Panc1 (cell line): ENCODE results near the gene MEGF9. TPM values are rescaled to one million over a fixed set of nuclear protein-coding genes. Genes with fewer than 3 reads are reported as not detected.

Experiments used
- ATAC-seq: fragments of 200-7000 bp; cut with Tn5 transposase; 2 replicates; pipeline ENCODE4 v1.9.1; 2020; ENCODE audit warnings: mild to moderate bottlenecking, moderate library complexity
- BruUV-seq: library from RNA; stranded (reverse); fragments of 400-500 nt; replicated peaks from 2 replicates; lab custom pipeline; 2021; lab: Mats Ljungman, UMichigan
- CTCF ChIA-PET: fragments of 300-600 bp; sonication (Branson Sonifier 250); formaldehyde crosslinking; loops from one replicate; lab custom pipeline; 2022; ENCODE audit warnings: antibody characterized with exemption; lab: Charles Lee
- POLR2A ChIA-PET: fragments of 300-600 bp; sonication (Branson Sonifier 250); formaldehyde crosslinking; loops from one replicate; lab custom pipeline; 2022; ENCODE audit warnings: antibody characterized with exemption; lab: Charles Lee
- DNase-seq: peaks from one replicate; pipeline ENCODE4 v3.0.0-alpha.2; 2010; ENCODE audit warnings: low read depth, low spot score
- H3K27ac ChIP-seq: 2 replicates; pipeline ENCODE4 v1.5.1; 2011; ENCODE audit warnings: mild to moderate bottlenecking, low read length, inconsistent platforms
- H3K27me3 ChIP-seq: fragments of 200-500 bp; sonication (Bioruptor generic); 2 replicates; pipeline ENCODE4 v1.6.0; 2014; ENCODE audit warnings: low read length, inconsistent platforms; ENCODE audit not compliant: control insufficient read depth, insufficient read depth
- H3K36me3 ChIP-seq: fragments of 200-500 bp; sonication (Bioruptor generic); 2 replicates; pipeline ENCODE4 v1.5.1; 2014; ENCODE audit warnings: inconsistent platforms, mild to moderate bottlenecking, low read length, moderate library complexity; ENCODE audit not compliant: control insufficient read depth, insufficient read depth
- H3K4me1 ChIP-seq: 2 replicates; pipeline ENCODE4 v1.5.1; 2011; ENCODE audit warnings: inconsistent platforms, mild to moderate bottlenecking, low read length, moderate library complexity; ENCODE audit not compliant: control insufficient read depth, insufficient read depth
- H3K4me3 ChIP-seq, 2 experiments: 2 replicates each; pipeline ENCODE4 v1.5.1; 2011 to 2012; ENCODE audit warnings: low read depth in 2 of 2, low read length in 2 of 2, mild to moderate bottlenecking in 2 of 2, inconsistent platforms in 1 of 2, moderate library complexity in 1 of 2
- H3K9me3 ChIP-seq: fragments of 200-500 bp; sonication (Bioruptor generic); 2 replicates; pipeline ENCODE4 v1.5.1; 2014; ENCODE audit warnings: low read depth, mild to moderate bottlenecking, inconsistent platforms, low read length, moderate library complexity; ENCODE audit not compliant: control insufficient read depth, insufficient read depth
- POLR2AphosphoS5 ChIP-seq: IDR thresholded peaks from 2 replicates; pipeline ENCODE4 v1.6.1; 2012; ENCODE audit warnings: mild to moderate bottlenecking, low read depth, low read length, moderate library complexity
- SIN3A ChIP-seq: IDR thresholded peaks from 2 replicates; pipeline ENCODE4 v1.6.1; 2012; ENCODE audit warnings: low read depth, mild to moderate bottlenecking, low read length, moderate library complexity, borderline replicate concordance; ENCODE audit not compliant: insufficient read depth
- TCF7L2 ChIP-seq: IDR thresholded peaks from 2 replicates; pipeline ENCODE4 v1.6.1; 2011; ENCODE audit warnings: mild to moderate bottlenecking, low read depth, low read length, inconsistent platforms
- in situ Hi-C: cut with HindIII; loops from 2 replicates; pipeline ENCODE4 v1.10.0; 2016; ENCODE audit warnings: low sequenced_read_pairs, low pct_unique_long_range_greater_than_20kb
- intact Hi-C: fragments of 100-400 bp; cut with micrococcal nuclease; formaldehyde crosslinking; loops from one replicate; pipeline ENCODE4 v1.10.0; 2022; ENCODE audit not compliant: unreplicated experiment
- total RNA-seq: library from RNA; stranded (reverse); gene quantifications from one replicate; pipeline ENCODE4 v1.2.1, GENCODE V29; 2021; ENCODE audit not compliant: unreplicated experiment
- TF ChIP-seq, protein P1 (sequence below): fragments of 450-650 bp; IDR thresholded peaks from 2 replicates; pipeline ENCODE4 v1.5.1; 2017; ENCODE audit warnings: mild to moderate bottlenecking
- TF ChIP-seq, protein P2 (sequence below), 2 experiments: IDR thresholded peaks; 2 replicates each; pipeline ENCODE4 v1.6.1; 2011 to 2012; ENCODE audit warnings: low read depth in 2 of 2, control low read depth in 1 of 2, low read length in 1 of 2, mild to moderate bottlenecking in 1 of 2, moderate library complexity in 1 of 2; ENCODE audit not compliant: insufficient read depth in 1 of 2

The MEGF9 gene
- total RNA-seq, 1 experiment from 2014 or later: 6.3 TPM

DNA sequence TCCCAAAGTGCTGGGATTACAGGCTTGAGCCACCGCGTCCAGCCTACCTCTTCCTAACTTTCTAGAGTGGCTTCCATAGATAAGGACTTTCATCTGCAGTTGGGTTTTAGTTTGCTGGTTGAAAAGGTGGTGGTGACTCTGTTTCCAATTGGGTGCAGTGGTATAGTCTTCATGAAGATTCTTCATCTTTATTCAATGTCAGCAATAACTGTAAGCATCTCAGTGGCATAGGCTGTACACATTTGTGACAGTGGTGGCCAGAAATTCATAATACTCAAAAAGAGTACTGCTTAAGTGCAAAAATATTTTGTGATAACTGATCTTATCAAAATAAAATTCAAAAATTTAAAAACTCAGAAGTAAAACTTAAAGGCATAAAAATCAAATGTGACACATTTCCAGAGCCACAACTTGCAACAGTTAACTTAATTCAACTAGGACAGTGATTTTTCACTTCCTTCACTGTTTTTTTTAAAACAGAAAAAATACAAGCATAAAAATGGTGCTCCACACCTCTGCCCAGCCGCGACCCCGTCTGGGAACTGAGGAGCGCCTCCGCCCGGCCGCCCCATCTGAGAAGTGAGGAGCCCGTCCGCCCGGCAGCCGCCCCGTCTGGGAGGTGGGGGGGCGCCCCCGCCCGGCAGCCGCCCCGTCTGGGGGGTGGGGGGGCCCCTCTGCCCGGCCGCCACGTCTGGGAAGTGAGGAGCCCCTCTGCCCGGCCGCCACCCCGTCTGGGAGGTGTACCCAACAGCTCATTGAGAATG is 77.9 kb downstream of the MEGF9 start:
- no peaks in the 10 kb centered on the region for H3K4me1 ChIP-seq
- no TSS peak for BruUV-seq
- no peak overlapping the region for H3K27ac ChIP-seq
- in situ Hi-C loops: no loop called here
- no peak for ATAC-seq
- DNase-seq: no peak
- H3K36me3 ChIP-seq: no peaks in the 10 kb centered on the region
- H3K9me3 ChIP-seq: no peaks in the 10 kb centered on the region
- CTCF ChIA-PET: no interaction called here
- no peaks in the 10 kb centered on the region for H3K27me3 ChIP-seq
- POLR2A ChIA-PET: no interaction called here
- H3K4me3 ChIP-seq: no peak overlapping the region
- TF ChIP-seq POLR2AphosphoS5 (no peak), TCF7L2 (no peak), SIN3A (no peak)
- TF ChIP-seq, protein P1, sequence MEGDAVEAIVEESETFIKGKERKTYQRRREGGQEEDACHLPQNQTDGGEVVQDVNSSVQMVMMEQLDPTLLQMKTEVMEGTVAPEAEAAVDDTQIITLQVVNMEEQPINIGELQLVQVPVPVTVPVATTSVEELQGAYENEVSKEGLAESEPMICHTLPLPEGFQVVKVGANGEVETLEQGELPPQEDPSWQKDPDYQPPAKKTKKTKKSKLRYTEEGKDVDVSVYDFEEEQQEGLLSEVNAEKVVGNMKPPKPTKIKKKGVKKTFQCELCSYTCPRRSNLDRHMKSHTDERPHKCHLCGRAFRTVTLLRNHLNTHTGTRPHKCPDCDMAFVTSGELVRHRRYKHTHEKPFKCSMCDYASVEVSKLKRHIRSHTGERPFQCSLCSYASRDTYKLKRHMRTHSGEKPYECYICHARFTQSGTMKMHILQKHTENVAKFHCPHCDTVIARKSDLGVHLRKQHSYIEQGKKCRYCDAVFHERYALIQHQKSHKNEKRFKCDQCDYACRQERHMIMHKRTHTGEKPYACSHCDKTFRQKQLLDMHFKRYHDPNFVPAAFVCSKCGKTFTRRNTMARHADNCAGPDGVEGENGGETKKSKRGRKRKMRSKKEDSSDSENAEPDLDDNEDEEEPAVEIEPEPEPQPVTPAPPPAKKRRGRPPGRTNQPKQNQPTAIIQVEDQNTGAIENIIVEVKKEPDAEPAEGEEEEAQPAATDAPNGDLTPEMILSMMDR: no peak
- TF ChIP-seq, protein P2, sequence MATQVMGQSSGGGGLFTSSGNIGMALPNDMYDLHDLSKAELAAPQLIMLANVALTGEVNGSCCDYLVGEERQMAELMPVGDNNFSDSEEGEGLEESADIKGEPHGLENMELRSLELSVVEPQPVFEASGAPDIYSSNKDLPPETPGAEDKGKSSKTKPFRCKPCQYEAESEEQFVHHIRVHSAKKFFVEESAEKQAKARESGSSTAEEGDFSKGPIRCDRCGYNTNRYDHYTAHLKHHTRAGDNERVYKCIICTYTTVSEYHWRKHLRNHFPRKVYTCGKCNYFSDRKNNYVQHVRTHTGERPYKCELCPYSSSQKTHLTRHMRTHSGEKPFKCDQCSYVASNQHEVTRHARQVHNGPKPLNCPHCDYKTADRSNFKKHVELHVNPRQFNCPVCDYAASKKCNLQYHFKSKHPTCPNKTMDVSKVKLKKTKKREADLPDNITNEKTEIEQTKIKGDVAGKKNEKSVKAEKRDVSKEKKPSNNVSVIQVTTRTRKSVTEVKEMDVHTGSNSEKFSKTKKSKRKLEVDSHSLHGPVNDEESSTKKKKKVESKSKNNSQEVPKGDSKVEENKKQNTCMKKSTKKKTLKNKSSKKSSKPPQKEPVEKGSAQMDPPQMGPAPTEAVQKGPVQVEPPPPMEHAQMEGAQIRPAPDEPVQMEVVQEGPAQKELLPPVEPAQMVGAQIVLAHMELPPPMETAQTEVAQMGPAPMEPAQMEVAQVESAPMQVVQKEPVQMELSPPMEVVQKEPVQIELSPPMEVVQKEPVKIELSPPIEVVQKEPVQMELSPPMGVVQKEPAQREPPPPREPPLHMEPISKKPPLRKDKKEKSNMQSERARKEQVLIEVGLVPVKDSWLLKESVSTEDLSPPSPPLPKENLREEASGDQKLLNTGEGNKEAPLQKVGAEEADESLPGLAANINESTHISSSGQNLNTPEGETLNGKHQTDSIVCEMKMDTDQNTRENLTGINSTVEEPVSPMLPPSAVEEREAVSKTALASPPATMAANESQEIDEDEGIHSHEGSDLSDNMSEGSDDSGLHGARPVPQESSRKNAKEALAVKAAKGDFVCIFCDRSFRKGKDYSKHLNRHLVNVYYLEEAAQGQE (IDR thresholded peaks at IDR 0.05; ENCODE audit: insufficient read depth in 1 of 2, low read depth in 2 of 2, low read length in 1 of 2): no peak
- intact Hi-C loops: no loop called here

DNA sequence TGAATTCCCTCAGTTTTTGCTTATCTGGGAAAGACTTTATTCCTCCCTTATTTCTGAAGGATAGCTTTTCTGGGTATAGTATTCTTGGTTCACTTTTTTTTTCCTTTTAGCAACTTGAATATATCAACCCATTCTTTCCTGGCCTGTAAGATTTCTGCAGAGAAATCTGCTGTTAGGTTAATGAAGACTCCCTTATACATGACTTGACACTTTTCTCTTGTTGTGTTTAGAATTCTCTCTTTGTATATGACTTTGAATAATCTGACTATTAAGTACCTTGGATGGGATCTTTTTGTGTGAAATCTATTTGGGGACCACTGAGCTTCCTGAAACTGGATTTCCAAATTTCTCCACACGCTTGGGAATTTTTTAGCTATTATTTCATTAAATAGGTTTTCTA is 79.3 kb downstream of the MEGF9 start:
- CTCF ChIA-PET: interaction anchor here (0.6 kb wide), 1 partner anchor 9 kb away, joined by 10 read pairs; no protein-coding TSS in a partner anchor
- H3K27me3 ChIP-seq: no peaks in the 10 kb centered on the region
- ATAC-seq: no peak
- DNase-seq: no peak
- TF ChIP-seq TCF7L2: no peak
- TF ChIP-seq, protein P2 (IDR thresholded peaks at IDR 0.05; ENCODE audit: insufficient read depth in 1 of 2, low read depth in 2 of 2, low read length in 1 of 2): no peak
- TF ChIP-seq, protein P1: no peak
- TF ChIP-seq POLR2AphosphoS5: no peak
- TF ChIP-seq SIN3A: no peak
- H3K4me3 ChIP-seq: no peak overlapping the region
- no peak overlapping the region for H3K27ac ChIP-seq
- intact Hi-C loops: no loop called here
- BruUV-seq: no TSS peak
- H3K36me3 ChIP-seq: no peaks in the 10 kb centered on the region
- in situ Hi-C loops: no loop called here
- no peaks in the 10 kb centered on the region for H3K4me1 ChIP-seq
- POLR2A ChIA-PET: no interaction called here
- H3K9me3 ChIP-seq: no peaks in the 10 kb centered on the region
